Measurements from ENCODE around the gene ERG. TPM values are rescaled to one million over a fixed set of nuclear protein-coding genes. Genes with fewer than 3 reads are reported as not detected.

Gene ERG
- total and polyA plus RNA-seq, 2 of the 13 experiments (the other 11 are each of a cell fraction or from before 2014, with no cell fraction given): not detected

- no peak overlapping the region for H3K4me3 ChIP-seq (replicated peaks in 1 of 3; ENCODE audit: insufficient read depth in 1 of 3, low read depth in 2 of 3, low read length in 3 of 3)
- H3K9ac ChIP-seq (ENCODE audit: insufficient read depth, low read depth, low read length): no peak overlapping the region
- no peaks in the 10 kb centered on the region for H3K79me2 ChIP-seq (ENCODE audit: insufficient read depth, low read length)
- H3K27me3 ChIP-seq (ENCODE audit: control insufficient read depth in 1 of 2, insufficient read depth in 2 of 2, low read length in 2 of 2): peaks cover 2 to 9% of the 10 kb centered on the region in 2 experiments; a peak in 2 of 5 replicates
- intact Hi-C loops (cut with micrococcal nuclease; ENCODE audit: unreplicated experiment) (no loop called here), in situ Hi-C loops (cut with HindIII; ENCODE audit: extremely low pct_ligation_motif_present, low pct_unique_long_range_greater_than_20kb) (no loop called here)
- DNase-seq (ENCODE audit: low spot score): no peak
- ChIA-PET POLR2A (no interaction called here), CTCF (ENCODE audit: low intra/inter-chr PET ratio, low total read pairs) (no interaction called here)
- no peak overlapping the region for H3K27ac ChIP-seq (ENCODE audit: extremely low read length, insufficient read depth, low read length)
- H3K36me3 ChIP-seq (replicated peaks in 1 of 2; ENCODE audit: control insufficient read depth in 1 of 2, insufficient read depth in 2 of 2, low read length in 2 of 2): no peaks in the 10 kb centered on the region
- no peak for TF ChIP-seq CHD2 (IDR thresholded peaks at IDR 0.05; ENCODE audit: low read depth, low read length)
- H4K20me1 ChIP-seq (ENCODE audit: insufficient read depth, low read length): no peaks in the 10 kb centered on the region
- BruUV-seq (replicated peaks): no TSS peak
- no peaks in the 10 kb centered on the region for H3K9me3 ChIP-seq (ENCODE audit: low read length)
- no peak overlapping the region for H3K4me2 ChIP-seq (ENCODE audit: low read depth, low read length)
- H2AFZ ChIP-seq (ENCODE audit: low read length): no peak overlapping the region
- no peaks in the 10 kb centered on the region for H3K4me1 ChIP-seq (ENCODE audit: insufficient read depth, low read length)
- WGBS (ENCODE audit: low lambda C conversion rate): 42% methylated on average over 5 of the region's 5 CpGs
- no peak for ATAC-seq
- no peak for FAIRE-seq
These were observed 76.2 kb downstream of the ERG start for GRCh38 chr21:38422082-38422481.

GRCh38 chr21:38420140-38420539 is 78.1 kb downstream of the ERG start:
- H3K27me3 ChIP-seq (ENCODE audit: control insufficient read depth in 1 of 2, insufficient read depth in 2 of 2, low read length in 2 of 2): peaks cover 2 to 9% of the 10 kb centered on the region in 2 experiments; a peak in 2 of 5 replicates
- intact Hi-C loops (cut with micrococcal nuclease; ENCODE audit: unreplicated experiment) (no loop called here), in situ Hi-C loops (cut with HindIII; ENCODE audit: extremely low pct_ligation_motif_present, low pct_unique_long_range_greater_than_20kb) (no loop called here)
- H3K36me3 ChIP-seq (replicated peaks in 1 of 2; ENCODE audit: control insufficient read depth in 1 of 2, insufficient read depth in 2 of 2, low read length in 2 of 2): no peaks in the 10 kb centered on the region
- no peak for DNase-seq (ENCODE audit: low spot score)
- H3K4me3 ChIP-seq (replicated peaks in 1 of 3; ENCODE audit: insufficient read depth in 1 of 3, low read depth in 2 of 3, low read length in 3 of 3): no peak overlapping the region
- no peak for TF ChIP-seq SRSF4 (IDR thresholded peaks at IDR 0.05; ENCODE audit: low read depth, low read length, poor library complexity, severe bottlenecking)
- no peak for TF ChIP-seq ZNF292 (CRISPR knock-in tag; IDR thresholded peaks at IDR 0.05; ENCODE audit: borderline replicate concordance, low read depth)
- TF ChIP-seq CHCHD3 (CRISPR knock-in tag; IDR thresholded peaks at IDR 0.05): no peak
- TF ChIP-seq ZFP41 (CRISPR knock-in tag; IDR thresholded peaks at IDR 0.05; ENCODE audit: borderline replicate concordance): no peak
- TF ChIP-seq ZSCAN31 (CRISPR knock-in tag; IDR thresholded peaks at IDR 0.05; ENCODE audit: low read depth): no peak
- no peak for TF ChIP-seq NFYB (CRISPR knock-in tag; IDR thresholded peaks at IDR 0.05)
- H4K20me1 ChIP-seq (ENCODE audit: insufficient read depth, low read length): no peaks in the 10 kb centered on the region
- no peaks in the 10 kb centered on the region for H3K4me1 ChIP-seq (ENCODE audit: insufficient read depth, low read length)
- no peak for FAIRE-seq
- H2AFZ ChIP-seq (ENCODE audit: low read length): no peak overlapping the region
- no TSS peak for BruUV-seq (replicated peaks)
- ChIA-PET POLR2A (no interaction called here), CTCF (ENCODE audit: low intra/inter-chr PET ratio, low total read pairs) (no interaction called here)
- ATAC-seq: no peak
- no peaks in the 10 kb centered on the region for H3K79me2 ChIP-seq (ENCODE audit: insufficient read depth, low read length)
- H3K4me2 ChIP-seq (ENCODE audit: low read depth, low read length): no peak overlapping the region
- WGBS (ENCODE audit: low lambda C conversion rate): 0% methylated on average over 3 of the region's 3 CpGs
- H3K27ac ChIP-seq (ENCODE audit: extremely low read length, insufficient read depth, low read length): no peak overlapping the region
- H3K9ac ChIP-seq (ENCODE audit: insufficient read depth, low read depth, low read length): no peak overlapping the region
- H3K9me3 ChIP-seq (ENCODE audit: low read length): no peaks in the 10 kb centered on the region

Measured in HepG2 (cell line).